ENCODE data around the gene MYO5A.
"Not testable (repeated sequence)": the region's sequence is repeated elsewhere in the genome, so short reads cannot be mapped to it uniquely, and the experiment has no call there.

The MYO5A gene

DNA sequence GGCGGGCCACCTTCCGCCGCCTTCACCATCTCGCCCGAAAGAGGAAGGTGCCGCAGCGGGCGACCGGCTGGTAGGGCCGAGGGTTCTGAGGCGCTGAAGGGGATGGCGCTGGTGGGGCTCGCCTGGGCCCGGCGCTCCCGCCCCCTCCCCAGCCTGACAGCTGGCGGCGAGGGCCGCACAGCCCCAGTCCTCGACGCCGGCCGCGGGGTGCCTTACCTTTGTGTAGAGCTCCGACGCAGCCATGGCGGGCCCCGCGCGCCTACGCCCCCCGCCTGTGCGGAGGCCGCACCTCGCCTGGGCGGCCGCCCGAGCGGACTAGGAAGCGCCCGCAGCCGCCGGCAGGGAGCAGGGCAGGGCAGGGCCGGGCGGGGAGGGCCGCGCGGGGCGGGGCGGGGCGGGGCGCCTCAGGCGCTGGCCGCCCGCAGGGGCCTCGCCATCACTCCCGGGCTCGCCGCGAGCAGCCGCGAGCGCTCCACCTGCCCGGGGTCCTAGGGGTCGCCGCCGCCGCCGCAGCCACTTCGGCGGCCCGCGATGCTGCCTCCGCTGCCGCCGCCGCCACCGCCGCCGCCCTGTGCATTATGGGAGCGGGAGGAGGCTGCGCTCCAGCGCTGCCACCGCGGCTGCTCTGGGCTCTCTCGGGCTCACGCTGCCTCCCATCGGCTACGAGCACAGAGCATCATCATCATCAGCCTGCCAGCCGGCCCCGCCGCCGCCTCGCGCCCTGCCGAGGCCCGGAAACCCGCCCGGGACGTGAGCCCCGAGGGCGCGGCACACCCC, at the start of gene MYO5A:
Gene MYO5A, minus strand, starts transcription at position 317 of the 777 bp plus-strand sequence. Its CDS starts 74 bp downstream, at position 243.
- no peak for TF ChIP-seq CTCF (IDR thresholded peaks at IDR 0.05; ENCODE audit: extremely low read depth, missing control alignments)
- DNase-seq (ENCODE audit: low spot score) = peak; percentile 93

DNA sequence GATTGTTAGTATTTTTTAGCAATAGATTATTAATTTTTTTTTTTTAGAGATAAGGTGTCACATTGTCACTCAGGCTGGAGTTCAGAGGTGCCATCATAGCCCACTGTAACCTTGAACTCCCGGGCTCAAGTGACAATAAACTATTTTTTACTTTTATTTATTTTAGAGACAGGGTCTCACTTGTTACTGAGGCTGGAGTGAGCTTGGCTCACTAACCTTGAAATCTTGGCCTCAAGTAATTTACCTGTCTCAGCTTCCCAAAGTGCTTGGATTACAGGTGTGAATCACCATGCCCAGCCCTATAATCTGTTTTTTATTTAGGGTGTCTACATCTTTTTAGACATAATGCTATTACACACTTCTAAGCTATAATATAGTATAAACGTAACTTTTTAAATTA, 48.0 kb upstream of the MYO5A start:
- DNase-seq (ENCODE audit: low spot score) = no peak
- TF ChIP-seq CTCF (IDR thresholded peaks at IDR 0.05; ENCODE audit: extremely low read depth, missing control alignments) = no peak

GRCh38 chr15:52575573-52575972, 46.9 kb upstream of the MYO5A start:
- not testable (repeated sequence) for DNase-seq (ENCODE audit: low spot score)

DNA sequence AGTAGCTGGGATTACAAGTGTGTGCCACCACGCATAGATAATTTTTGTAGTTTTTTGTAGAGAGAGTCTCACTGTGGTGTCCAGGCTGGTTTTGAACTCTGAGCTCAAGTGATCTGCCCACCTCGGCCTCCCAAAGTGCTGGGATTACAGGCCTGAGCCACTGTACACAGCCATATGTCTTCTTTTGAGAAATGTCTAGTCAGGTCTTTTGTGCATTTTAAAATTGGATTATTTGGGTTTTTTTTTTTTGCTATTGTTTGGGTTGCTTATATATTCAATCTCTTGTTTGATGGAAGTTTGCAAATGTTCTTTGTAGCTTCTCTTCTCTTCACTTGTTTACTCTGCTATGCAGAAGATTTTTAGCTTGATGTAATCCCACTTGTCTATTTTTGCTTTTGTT, 46.4 kb upstream of the MYO5A start:
- no peak for DNase-seq (ENCODE audit: low spot score)
- no peak for TF ChIP-seq CTCF (IDR thresholded peaks at IDR 0.05; ENCODE audit: extremely low read depth, missing control alignments)

DNA sequence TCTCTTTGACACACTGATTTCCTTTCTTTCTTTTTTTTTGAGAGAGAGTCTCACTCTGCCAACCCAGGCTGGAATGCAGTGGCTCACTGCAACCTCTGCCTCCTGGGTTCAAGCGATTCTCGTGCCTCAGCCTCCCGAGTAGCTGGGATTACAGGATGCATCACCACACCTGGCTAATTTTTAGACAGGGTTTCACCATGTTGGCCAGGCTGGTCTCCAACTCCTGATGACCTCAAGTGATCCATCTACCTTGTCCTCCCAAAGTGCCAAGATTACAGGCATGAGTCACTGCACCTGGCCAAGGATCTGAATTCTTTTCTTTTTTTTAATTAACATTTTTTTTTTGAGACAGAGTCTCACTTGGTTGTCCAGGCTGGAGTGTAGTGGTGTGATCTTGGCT, 45.9 kb upstream of the MYO5A start:
- not testable (repeated sequence) for DNase-seq (ENCODE audit: low spot score)

GRCh38 chr15:52568601-52569585, 40.2 kb upstream of the MYO5A start, which contains the start of gene ARPP19:
Gene ARPP19, minus strand, starts transcription at chr15:52569030. Its CDS starts 138 bp downstream, at chr15:52568892.
- TF ChIP-seq CTCF (IDR thresholded peaks at IDR 0.05; ENCODE audit: extremely low read depth, missing control alignments) = peak; percentile 8
- DNase-seq (ENCODE audit: low spot score) = peak; percentile 90

DNA sequence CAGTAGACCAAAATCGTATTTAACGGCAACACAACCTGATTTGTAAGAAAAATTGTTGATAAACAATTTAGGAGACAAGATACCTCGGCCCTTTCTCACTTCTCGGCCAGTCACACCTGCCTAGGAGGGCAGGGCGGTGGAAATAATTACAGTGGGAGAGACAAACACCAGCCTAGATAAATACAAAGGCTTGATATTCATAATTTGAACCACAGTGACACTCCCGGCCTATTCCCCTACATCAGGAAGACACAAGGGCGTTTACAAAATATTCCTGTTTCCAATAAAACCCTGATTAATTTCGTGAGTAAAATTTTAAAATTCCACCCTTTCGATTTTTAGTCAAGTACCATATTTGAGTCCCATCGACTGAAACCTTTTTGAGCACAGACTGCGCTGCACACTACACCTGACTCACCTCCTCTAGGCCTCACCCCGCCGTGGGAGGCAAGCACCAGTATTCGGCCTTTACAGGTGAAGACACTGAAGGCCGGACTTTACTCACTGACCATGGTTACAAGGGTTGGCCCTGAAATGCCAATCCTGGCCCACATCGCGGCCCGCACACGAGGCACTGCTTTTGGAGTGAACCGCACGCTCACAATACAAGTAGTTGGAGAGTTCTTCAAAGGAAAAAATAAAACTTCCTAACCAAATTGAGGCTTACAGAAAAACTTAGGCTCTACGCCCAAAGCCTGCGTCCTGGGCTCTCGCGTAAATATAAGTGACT, 39.4 kb upstream of the MYO5A start:
- peak; percentile 36 for DNase-seq (ENCODE audit: low spot score)

More for the DNA sequence above, 39.4 kb upstream of the MYO5A start:
- TF ChIP-seq CTCF (IDR thresholded peaks at IDR 0.05; ENCODE audit: extremely low read depth, missing control alignments) = no peak

Data from GM20000 (cell line).